ENCODE measurements around the gene MEOX2. TPM values are rescaled to one million over a fixed set of nuclear protein-coding genes. Genes with fewer than 3 reads are reported as not detected.

Gene MEOX2
- total RNA-seq, 1 donor from 2014 or later = not detected

GRCh38 chr7:15652776-15653290 lies 33.6 kb downstream of the MEOX2 start:
- no peak overlapping the region for H2AFZ ChIP-seq (ENCODE audit: low read depth, low read length)
- no peak for TF ChIP-seq EZH2 (IDR thresholded peaks at IDR 0.05; ENCODE audit: insufficient read depth, low read length)
- TF ChIP-seq, protein P1, sequence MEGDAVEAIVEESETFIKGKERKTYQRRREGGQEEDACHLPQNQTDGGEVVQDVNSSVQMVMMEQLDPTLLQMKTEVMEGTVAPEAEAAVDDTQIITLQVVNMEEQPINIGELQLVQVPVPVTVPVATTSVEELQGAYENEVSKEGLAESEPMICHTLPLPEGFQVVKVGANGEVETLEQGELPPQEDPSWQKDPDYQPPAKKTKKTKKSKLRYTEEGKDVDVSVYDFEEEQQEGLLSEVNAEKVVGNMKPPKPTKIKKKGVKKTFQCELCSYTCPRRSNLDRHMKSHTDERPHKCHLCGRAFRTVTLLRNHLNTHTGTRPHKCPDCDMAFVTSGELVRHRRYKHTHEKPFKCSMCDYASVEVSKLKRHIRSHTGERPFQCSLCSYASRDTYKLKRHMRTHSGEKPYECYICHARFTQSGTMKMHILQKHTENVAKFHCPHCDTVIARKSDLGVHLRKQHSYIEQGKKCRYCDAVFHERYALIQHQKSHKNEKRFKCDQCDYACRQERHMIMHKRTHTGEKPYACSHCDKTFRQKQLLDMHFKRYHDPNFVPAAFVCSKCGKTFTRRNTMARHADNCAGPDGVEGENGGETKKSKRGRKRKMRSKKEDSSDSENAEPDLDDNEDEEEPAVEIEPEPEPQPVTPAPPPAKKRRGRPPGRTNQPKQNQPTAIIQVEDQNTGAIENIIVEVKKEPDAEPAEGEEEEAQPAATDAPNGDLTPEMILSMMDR (IDR thresholded peaks at IDR 0.05; ENCODE audit: insufficient read depth, low read depth, low read length) = no peak
- H3K4me2 ChIP-seq (ENCODE audit: low read length) = no peak overlapping the region
- H3K27ac ChIP-seq (ENCODE audit: low read depth, low read length) = no peak overlapping the region
- Mint-ChIP-seq H3K27ac (ENCODE audit: unreplicated experiment) (no peak overlapping the region), H3K36me3 (ENCODE audit: low read depth, unreplicated experiment) (no peaks in the 10 kb centered on the region), H3K9me3 (ENCODE audit: unreplicated experiment) (no peaks in the 10 kb centered on the region), H3K4me1 (ENCODE audit: low read depth, unreplicated experiment) (no peaks in the 10 kb centered on the region), H3K27me3 (ENCODE audit: low read depth, unreplicated experiment) (no peaks in the 10 kb centered on the region), H3K4me3 (ENCODE audit: unreplicated experiment) (no peak overlapping the region)
- H3K27me3 ChIP-seq (ENCODE audit: insufficient read depth, low read length) = no peaks in the 10 kb centered on the region
- no peaks in the 10 kb centered on the region for H4K20me1 ChIP-seq (ENCODE audit: insufficient read depth, low read length)
- H3K9ac ChIP-seq (ENCODE audit: low read length) = no peak overlapping the region
- H3K36me3 ChIP-seq (ENCODE audit: insufficient read depth, low read length) = no peaks in the 10 kb centered on the region
- H3K79me2 ChIP-seq (ENCODE audit: insufficient read depth, low read length) = no peaks in the 10 kb centered on the region
- H3K4me3 ChIP-seq (ENCODE audit: insufficient read depth, low read depth, low read length) = no peak overlapping the region
- DNase-seq (ENCODE audit: low read depth) (no peak), FAIRE-seq (no peak)
- H3K4me1 ChIP-seq (ENCODE audit: insufficient read depth, low read length) = no peaks in the 10 kb centered on the region
- H3K9me3 ChIP-seq (ENCODE audit: insufficient read depth, low read depth, low read length) = no peaks in the 10 kb centered on the region

GRCh38 chr7:15651693-15652092 lies 34.8 kb downstream of the MEOX2 start:
- H3K79me2 ChIP-seq (ENCODE audit: insufficient read depth, low read length) = no peaks in the 10 kb centered on the region
- H3K36me3 Mint-ChIP-seq (ENCODE audit: low read depth, unreplicated experiment) = no peaks in the 10 kb centered on the region
- FAIRE-seq = no peak
- DNase-seq (ENCODE audit: low read depth) = no peak
- H3K9me3 ChIP-seq (ENCODE audit: insufficient read depth, low read depth, low read length) = no peaks in the 10 kb centered on the region
- no peaks in the 10 kb centered on the region for H3K27me3 Mint-ChIP-seq (ENCODE audit: low read depth, unreplicated experiment)
- H3K4me2 ChIP-seq (ENCODE audit: low read length) = no peak overlapping the region
- H3K27me3 ChIP-seq (ENCODE audit: insufficient read depth, low read length) = no peaks in the 10 kb centered on the region
- H2AFZ ChIP-seq (ENCODE audit: low read depth, low read length) = no peak overlapping the region
- H3K4me1 ChIP-seq (ENCODE audit: insufficient read depth, low read length) = no peaks in the 10 kb centered on the region
- H3K4me1 Mint-ChIP-seq (ENCODE audit: low read depth, unreplicated experiment) = no peaks in the 10 kb centered on the region
- TF ChIP-seq EZH2 (IDR thresholded peaks at IDR 0.05; ENCODE audit: insufficient read depth, low read length) = no peak
- TF ChIP-seq, protein P1 (IDR thresholded peaks at IDR 0.05; ENCODE audit: insufficient read depth, low read depth, low read length) = no peak
- no peak overlapping the region for H3K4me3 ChIP-seq (ENCODE audit: insufficient read depth, low read depth, low read length)
- no peak overlapping the region for H3K9ac ChIP-seq (ENCODE audit: low read length)
- H3K9me3 Mint-ChIP-seq (ENCODE audit: unreplicated experiment) = no peaks in the 10 kb centered on the region
- no peak overlapping the region for H3K27ac Mint-ChIP-seq (ENCODE audit: unreplicated experiment)
- no peak overlapping the region for H3K4me3 Mint-ChIP-seq (ENCODE audit: unreplicated experiment)
- H3K27ac ChIP-seq (ENCODE audit: low read depth, low read length) = no peak overlapping the region
- H3K36me3 ChIP-seq (ENCODE audit: insufficient read depth, low read length) = no peaks in the 10 kb centered on the region
- H4K20me1 ChIP-seq (ENCODE audit: insufficient read depth, low read length) = no peaks in the 10 kb centered on the region

GRCh38 chr7:15650787-15651186 lies 35.7 kb downstream of the MEOX2 start:
- Mint-ChIP-seq H3K27ac (ENCODE audit: unreplicated experiment) (no peak overlapping the region), H3K36me3 (ENCODE audit: low read depth, unreplicated experiment) (no peaks in the 10 kb centered on the region), H3K27me3 (ENCODE audit: low read depth, unreplicated experiment) (no peaks in the 10 kb centered on the region), H3K4me3 (ENCODE audit: unreplicated experiment) (no peak overlapping the region), H3K9me3 (ENCODE audit: unreplicated experiment) (no peaks in the 10 kb centered on the region), H3K4me1 (ENCODE audit: low read depth, unreplicated experiment) (no peaks in the 10 kb centered on the region)
- Histone ChIP-seq H3K79me2 (ENCODE audit: insufficient read depth, low read length) (no peaks in the 10 kb centered on the region), H2AFZ (ENCODE audit: low read depth, low read length) (no peak overlapping the region), H3K27ac (ENCODE audit: low read depth, low read length) (no peak overlapping the region), H3K4me1 (ENCODE audit: insufficient read depth, low read length) (no peaks in the 10 kb centered on the region), H3K4me3 (ENCODE audit: insufficient read depth, low read depth, low read length) (no peak overlapping the region), H3K27me3 (ENCODE audit: insufficient read depth, low read length) (no peaks in the 10 kb centered on the region), H3K9me3 (ENCODE audit: insufficient read depth, low read depth, low read length) (no peaks in the 10 kb centered on the region), H3K4me2 (ENCODE audit: low read length) (no peak overlapping the region), H4K20me1 (ENCODE audit: insufficient read depth, low read length) (no peaks in the 10 kb centered on the region), H3K9ac (ENCODE audit: low read length) (no peak overlapping the region), H3K36me3 (ENCODE audit: insufficient read depth, low read length) (no peaks in the 10 kb centered on the region)
- FAIRE-seq = no peak
- DNase-seq (ENCODE audit: low read depth) = no peak
- TF ChIP-seq EZH2 (IDR thresholded peaks at IDR 0.05; ENCODE audit: insufficient read depth, low read length) = no peak
- TF ChIP-seq, protein P1 (IDR thresholded peaks at IDR 0.05; ENCODE audit: insufficient read depth, low read depth, low read length) = no peak

Data from astrocyte (in vitro differentiated cells and primary cell).